Nephron progenitor cell (in vitro differentiated cells): ENCODE results near the gene PTPN1.

Experiments used
- DNase-seq: peaks from one replicate; pipeline ENCODE4 v3.0.0; 2021
- H3K27ac Mint-ChIP-seq: 2 replicates; pipeline ENCODE4 v1.8.0; 2021; ENCODE audit warnings: mild to moderate bottlenecking, moderate library complexity, mixed read lengths
- H3K27me3 Mint-ChIP-seq: 2 replicates; pipeline ENCODE4 v1.8.0; 2021; ENCODE audit warnings: mild to moderate bottlenecking, low read depth, mixed read lengths; ENCODE audit not compliant: poor library complexity
- H3K36me3 Mint-ChIP-seq: 2 replicates; pipeline ENCODE4 v1.8.0; 2021; ENCODE audit warnings: low read depth, mixed read lengths
- H3K4me1 Mint-ChIP-seq: 2 replicates; pipeline ENCODE4 v1.8.0; 2021; ENCODE audit warnings: mixed read lengths
- H3K4me3 Mint-ChIP-seq: 2 replicates; pipeline ENCODE4 v1.8.0; 2021; ENCODE audit warnings: mild to moderate bottlenecking, moderate library complexity, mixed read lengths
- H3K9me3 Mint-ChIP-seq: 2 replicates; pipeline ENCODE4 v1.8.0; 2021; ENCODE audit warnings: mild to moderate bottlenecking, moderate library complexity, mixed read lengths
- CTCF ChIP-seq: fragments of 200-600 bp; sonication (generic); IDR thresholded peaks from 2 replicates; pipeline ENCODE4 v1.5.0; 2021; ENCODE audit warnings: antibody characterized with exemption

PTPN1 gene

GRCh38 chr20:50550531-50550930, 40.3 kb downstream of the PTPN1 start:
- Mint-ChIP-seq H3K4me1 (peaks cover 14% of the 10 kb centered on the region), H3K27me3 (no peaks in the 10 kb centered on the region), H3K4me3 (no peak overlapping the region), H3K9me3 (no peaks in the 10 kb centered on the region), H3K27ac (peak overlapping the region; percentile 65), H3K36me3 (peaks cover 8% of the 10 kb centered on the region)
- no peak for DNase-seq
- no peak for TF ChIP-seq CTCF

- Mint-ChIP-seq H3K27me3 (no peaks in the 10 kb centered on the region), H3K4me3 (no peak overlapping the region), H3K27ac (peak overlapping the region; percentile 10), H3K9me3 (no peaks in the 10 kb centered on the region), H3K36me3 (peaks cover 7% of the 10 kb centered on the region), H3K4me1 (peaks cover 9% of the 10 kb centered on the region)
- no peak for DNase-seq
- TF ChIP-seq CTCF, result no peak
Measured at GRCh38 chr20:50551288-50551687, 41.1 kb downstream of the PTPN1 start.

GRCh38 chr20:50552979-50553378, 42.8 kb downstream of the PTPN1 start:
- no peak for DNase-seq
- Mint-ChIP-seq H3K27me3 (no peaks in the 10 kb centered on the region), H3K36me3 (peaks cover 9% of the 10 kb centered on the region), H3K9me3 (no peaks in the 10 kb centered on the region), H3K27ac (no peak overlapping the region), H3K4me1 (peaks cover 4% of the 10 kb centered on the region), H3K4me3 (no peak overlapping the region)
- TF ChIP-seq CTCF, result no peak

GRCh38 chr20:50554694-50555579, 44.8 kb downstream of the PTPN1 start:
- no peak for TF ChIP-seq CTCF
- H3K9me3 Mint-ChIP-seq, result peaks cover 3% of the 10 kb centered on the region
- DNase-seq, result no peak
- H3K36me3 Mint-ChIP-seq, result peaks cover 27% of the 10 kb centered on the region
- no peak overlapping the region for H3K4me3 Mint-ChIP-seq
- H3K27me3 Mint-ChIP-seq, result peaks cover 4% of the 10 kb centered on the region
- no peak overlapping the region for H3K27ac Mint-ChIP-seq
- peaks cover 16% of the 10 kb centered on the region for H3K4me1 Mint-ChIP-seq

GRCh38 chr20:50555662-50556061, 45.5 kb downstream of the PTPN1 start:
- H3K27ac Mint-ChIP-seq, result no peak overlapping the region
- H3K4me1 Mint-ChIP-seq, result peaks cover 14% of the 10 kb centered on the region
- no peak for DNase-seq
- no peak for TF ChIP-seq CTCF
- no peak overlapping the region for H3K4me3 Mint-ChIP-seq
- H3K27me3 Mint-ChIP-seq, result peaks cover 4% of the 10 kb centered on the region
- H3K36me3 Mint-ChIP-seq, result peaks cover 27% of the 10 kb centered on the region
- peaks cover 3% of the 10 kb centered on the region for H3K9me3 Mint-ChIP-seq
